Gastroesophageal sphincter (tissue), 3 donors: Measurements from ENCODE around the gene MED31.

Experiments
- CTCF ChIP-seq, 4 experiments: fragments of 200-600 bp in 2 of 4; fragments of 450-650 bp in 2 of 4; sonication (generic) in 1 of 4; IDR thresholded peaks; one replicate each; pipeline ENCODE4 v1.5.1; 2017 to 2019; ENCODE audit warnings: antibody characterized with exemption in 4 of 4, mild to moderate bottlenecking in 2 of 4, moderate library complexity in 2 of 4
- POLR2A ChIP-seq, 2 donors: fragments of 450-650 bp; IDR thresholded peaks; one replicate each; pipeline ENCODE4 v1.6.1; 2017; ENCODE audit warnings: antibody characterized with exemption in 2 of 2, mild to moderate bottlenecking in 2 of 2, moderate library complexity in 1 of 2

GRCh38 chr17:6691546-6691945 lies 40.1 kb upstream of the MED31 start:
- TF ChIP-seq CTCF (IDR thresholded peaks at IDR 0.05): no peak
- TF ChIP-seq POLR2A (IDR thresholded peaks at IDR 0.05): no peak
